Stomach (tissue), 4 donors: ENCODE data around the gene C7orf33.
"Not testable (repeated sequence)": the region's sequence is repeated elsewhere in the genome, so short reads cannot be mapped to it uniquely, and the experiment has no call there.

Experiments
- CTCF ChIP-seq, 7 experiments: fragments of 450-650 bp in 4 of 7; fragments of 200-600 bp in 3 of 7; sonication (generic) in 3 of 7; IDR thresholded peaks; one replicate each; pipeline ENCODE4 v1.5.1; 2016 to 2019; ENCODE audit warnings: antibody characterized with exemption in 7 of 7, control low read depth in 2 of 7, mild to moderate bottlenecking in 1 of 7
- EP300 ChIP-seq: sonication (generic); formaldehyde crosslinking; IDR thresholded peaks from one replicate; pipeline ENCODE4 v1.6.1; 2017; ENCODE audit warnings: antibody characterized with exemption
- POLR2A ChIP-seq, 4 donors: fragments of 450-650 bp; IDR thresholded peaks; one replicate each; pipeline ENCODE4 v1.6.1; 2016; ENCODE audit warnings: antibody characterized with exemption in 4 of 4, control low read depth in 2 of 4, mild to moderate bottlenecking in 1 of 4, moderate library complexity in 1 of 4
- POLR2AphosphoS5 ChIP-seq, 3 donors: sonication (generic); formaldehyde crosslinking; IDR thresholded peaks; one replicate each; pipeline ENCODE4 v1.6.1; 2016; ENCODE audit warnings: antibody characterized with exemption in 3 of 3

DNA sequence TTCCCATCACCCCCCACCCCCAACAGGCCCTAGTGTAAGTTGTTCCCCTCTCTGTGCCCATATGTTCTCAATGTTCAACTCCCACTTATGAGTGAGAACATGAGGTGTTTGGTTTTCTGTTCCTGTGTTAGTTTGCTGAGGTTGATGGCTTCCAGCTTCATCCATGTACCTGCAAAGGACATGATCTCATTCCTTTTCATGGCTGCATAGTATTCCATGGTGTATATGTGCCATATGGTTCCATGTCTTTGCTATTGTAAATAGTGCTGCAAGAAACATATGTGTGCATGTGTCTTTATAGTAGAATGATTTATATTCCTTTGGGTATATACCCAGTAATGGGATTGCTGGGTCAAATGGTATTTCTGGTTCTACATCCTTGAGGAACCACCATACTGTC lies 17.0 kb upstream of the C7orf33 start:
- TF ChIP-seq CTCF (IDR thresholded peaks at IDR 0.05); POLR2A (IDR thresholded peaks at IDR 0.05); POLR2AphosphoS5 (IDR thresholded peaks at IDR 0.05); EP300: not testable (repeated sequence)
